ENCODE results near the gene CARD19.

CARD19 gene, protein sequence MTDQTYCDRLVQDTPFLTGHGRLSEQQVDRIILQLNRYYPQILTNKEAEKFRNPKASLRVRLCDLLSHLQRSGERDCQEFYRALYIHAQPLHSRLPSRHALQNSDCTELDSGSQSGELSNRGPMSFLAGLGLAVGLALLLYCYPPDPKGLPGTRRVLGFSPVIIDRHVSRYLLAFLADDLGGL

GRCh38 chr9:93096131-93096802 lies at the start of gene CARD19:
Gene CARD19, plus strand, starts transcription at chr9:93096217. Its CDS starts 129 bp downstream, at chr9:93096346.
- peak within 1 kb of the TSS; percentile 87 for H3K27ac ChIP-seq

DNA sequence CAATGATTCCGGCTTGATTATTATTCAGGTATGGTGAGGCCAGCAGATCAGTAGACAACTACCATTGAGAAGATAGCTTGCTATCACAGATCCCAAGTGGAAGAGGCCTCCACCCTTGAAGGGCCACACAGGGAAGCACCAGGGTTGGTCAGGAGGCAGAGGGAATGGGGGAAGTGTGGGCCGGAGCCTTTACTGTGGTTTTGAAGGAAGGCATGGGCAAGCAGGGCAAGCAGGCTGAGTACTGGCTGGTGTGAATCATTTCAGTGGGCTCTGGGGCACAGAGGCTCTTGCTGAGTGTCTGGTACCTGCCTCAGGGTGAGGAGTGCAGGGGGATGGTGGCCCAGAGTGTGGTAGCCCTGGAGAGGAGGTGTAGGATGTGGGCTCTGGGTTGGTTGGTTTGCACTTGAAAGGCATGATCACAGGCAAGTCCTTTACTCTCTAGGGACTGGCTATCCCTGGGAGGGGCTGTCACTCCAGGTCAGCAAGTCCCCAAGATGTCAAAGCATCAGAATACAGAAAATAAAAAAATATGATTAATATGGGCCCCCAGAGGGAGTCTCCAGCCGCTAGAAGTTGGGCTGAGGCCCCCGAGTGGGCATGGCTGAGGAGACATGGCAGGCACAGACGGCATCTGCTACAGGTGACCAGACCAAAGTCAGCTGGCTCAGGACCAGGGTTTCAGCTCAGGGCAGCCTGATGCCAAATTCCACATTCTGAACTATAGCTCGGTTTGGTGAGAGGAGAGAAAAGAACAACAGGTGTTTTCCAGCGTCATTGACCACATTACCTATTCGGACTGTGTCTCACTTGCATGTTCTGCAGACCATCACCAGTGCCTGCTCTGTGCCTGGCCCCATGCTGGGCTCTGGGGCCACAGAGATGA lies 47.2 kb upstream of the CARD19 start:
- H3K27ac ChIP-seq: no peak overlapping the region
- TF ChIP-seq, protein P1, sequence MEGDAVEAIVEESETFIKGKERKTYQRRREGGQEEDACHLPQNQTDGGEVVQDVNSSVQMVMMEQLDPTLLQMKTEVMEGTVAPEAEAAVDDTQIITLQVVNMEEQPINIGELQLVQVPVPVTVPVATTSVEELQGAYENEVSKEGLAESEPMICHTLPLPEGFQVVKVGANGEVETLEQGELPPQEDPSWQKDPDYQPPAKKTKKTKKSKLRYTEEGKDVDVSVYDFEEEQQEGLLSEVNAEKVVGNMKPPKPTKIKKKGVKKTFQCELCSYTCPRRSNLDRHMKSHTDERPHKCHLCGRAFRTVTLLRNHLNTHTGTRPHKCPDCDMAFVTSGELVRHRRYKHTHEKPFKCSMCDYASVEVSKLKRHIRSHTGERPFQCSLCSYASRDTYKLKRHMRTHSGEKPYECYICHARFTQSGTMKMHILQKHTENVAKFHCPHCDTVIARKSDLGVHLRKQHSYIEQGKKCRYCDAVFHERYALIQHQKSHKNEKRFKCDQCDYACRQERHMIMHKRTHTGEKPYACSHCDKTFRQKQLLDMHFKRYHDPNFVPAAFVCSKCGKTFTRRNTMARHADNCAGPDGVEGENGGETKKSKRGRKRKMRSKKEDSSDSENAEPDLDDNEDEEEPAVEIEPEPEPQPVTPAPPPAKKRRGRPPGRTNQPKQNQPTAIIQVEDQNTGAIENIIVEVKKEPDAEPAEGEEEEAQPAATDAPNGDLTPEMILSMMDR (conservative IDR thresholded peaks at IDR 0.05): no peak
- no peak for TF ChIP-seq ZFX (IDR thresholded peaks at IDR 0.05)

More at GRCh38 chr9:93096131-93096802, at the start of gene CARD19:
- TF ChIP-seq ZFX (IDR thresholded peaks at IDR 0.05): peak; percentile 58; the same call in 1 of the 2 replicates
- TF ChIP-seq, protein P1 (conservative IDR thresholded peaks at IDR 0.05): no peak

DNA sequence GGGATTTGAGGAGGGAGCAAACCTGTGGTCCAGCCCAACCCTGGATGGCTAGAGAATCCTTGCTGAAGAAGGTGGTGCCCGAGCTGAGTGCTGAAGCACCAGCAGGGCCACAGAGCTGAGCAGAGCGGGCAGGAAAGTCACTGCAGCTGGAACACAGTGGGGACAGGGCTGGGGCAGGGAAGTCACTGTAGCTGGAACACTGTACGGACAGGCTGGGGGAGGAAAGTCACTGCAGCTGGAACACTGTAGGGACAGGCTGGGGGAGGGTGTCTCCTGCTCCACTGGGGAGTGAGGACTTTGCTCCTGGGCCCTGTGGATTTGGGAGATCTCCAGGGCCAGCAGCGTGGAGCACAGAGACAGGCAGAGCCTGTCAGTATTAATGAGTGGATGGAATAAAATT lies 46.5 kb upstream of the CARD19 start:
- no peak overlapping the region for H3K27ac ChIP-seq
- TF ChIP-seq, protein P1 (conservative IDR thresholded peaks at IDR 0.05): no peak
- no peak for TF ChIP-seq ZFX (IDR thresholded peaks at IDR 0.05)

DNA sequence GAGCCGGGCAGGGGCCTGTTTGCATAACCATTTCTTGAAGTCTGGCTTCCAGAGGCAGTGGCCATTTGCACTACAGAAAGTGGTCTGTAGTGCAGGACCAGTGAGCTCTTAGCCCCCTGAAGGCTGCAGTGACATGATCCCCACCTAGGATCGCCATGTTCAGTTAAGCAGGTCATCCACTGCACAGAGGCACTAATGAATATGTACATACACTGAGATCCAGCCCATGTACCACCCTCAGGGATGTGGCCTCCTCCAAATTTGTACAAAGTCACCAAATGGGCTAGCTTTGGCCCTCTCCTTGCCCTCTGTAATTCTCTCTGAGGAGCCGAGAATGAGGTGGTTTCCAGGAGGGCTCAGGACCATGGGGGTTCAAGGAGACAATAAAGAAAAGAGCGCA lies 45.8 kb upstream of the CARD19 start:
- no peak overlapping the region for H3K27ac ChIP-seq
- TF ChIP-seq ZFX (IDR thresholded peaks at IDR 0.05): no peak
- TF ChIP-seq, protein P1 (conservative IDR thresholded peaks at IDR 0.05): no peak

DNA sequence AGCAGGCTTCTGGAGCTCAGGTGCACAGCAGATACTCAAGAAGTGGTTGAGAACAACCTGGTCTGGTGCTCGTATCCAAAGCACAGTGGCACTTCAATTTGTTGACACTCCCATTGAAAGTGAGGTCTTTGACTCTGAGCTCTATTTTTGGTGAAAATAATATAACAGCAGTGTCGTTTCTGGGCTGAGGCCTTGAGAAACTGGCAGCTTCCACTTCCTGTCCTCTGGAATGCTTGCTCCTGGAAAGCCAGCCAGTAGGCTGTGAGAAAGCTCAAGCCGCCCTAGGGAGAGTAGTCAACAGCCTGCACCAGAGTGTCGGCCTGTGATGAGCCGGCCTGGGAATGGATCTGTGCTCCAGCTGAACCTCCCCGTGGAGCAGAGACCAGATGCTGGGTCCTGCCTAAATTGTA lies 44.3 kb upstream of the CARD19 start:
- H3K27ac ChIP-seq: no peak overlapping the region
- TF ChIP-seq, protein P1 (conservative IDR thresholded peaks at IDR 0.05): no peak
- TF ChIP-seq ZFX (IDR thresholded peaks at IDR 0.05): no peak

DNA sequence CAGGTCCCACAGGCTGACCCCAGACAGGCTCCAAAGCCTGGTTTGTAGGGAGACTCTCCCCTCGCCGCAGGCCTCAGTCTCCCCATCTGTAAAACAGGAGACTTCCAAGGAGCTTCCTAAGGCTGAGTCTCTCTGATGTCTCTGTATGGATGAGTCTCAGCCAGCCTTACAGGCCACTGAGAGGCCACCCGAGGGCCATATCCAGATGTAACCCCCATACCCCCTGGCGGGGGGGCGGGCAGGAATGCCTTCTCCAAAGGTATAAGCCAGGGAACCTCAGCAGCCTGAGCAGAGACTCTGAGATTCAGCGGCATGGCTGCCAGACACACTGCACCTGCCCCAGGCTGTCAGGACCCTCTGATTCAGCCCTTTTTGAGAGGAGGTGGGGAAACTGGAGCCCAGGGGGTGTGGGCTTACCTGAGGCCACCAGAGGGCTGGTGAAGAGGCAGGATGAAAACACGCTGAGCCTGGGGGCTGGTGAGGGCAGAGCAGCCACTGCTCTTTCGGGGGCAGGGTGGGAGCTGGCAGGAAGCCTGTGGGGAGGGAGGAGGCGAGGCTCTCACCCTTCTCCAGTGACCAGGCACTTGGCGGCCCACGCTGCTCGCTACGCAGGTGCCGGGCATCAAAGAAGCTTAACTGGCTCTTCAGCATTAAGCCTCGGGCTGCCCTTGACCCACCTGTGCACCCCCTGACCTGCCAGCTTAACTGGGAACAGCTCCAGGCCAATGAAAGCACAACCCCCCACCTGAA lies 43.1 kb upstream of the CARD19 start:
- TF ChIP-seq, protein P1 (conservative IDR thresholded peaks at IDR 0.05): no peak
- no peak for TF ChIP-seq ZFX (IDR thresholded peaks at IDR 0.05)
- no peak overlapping the region for H3K27ac ChIP-seq

All from C4-2B (cell line).